Activated naive CD4-positive, alpha-beta T cell treated with anti-CD3 and anti-CD28 coated beads for 36 hours (primary cell): ENCODE results near the gene DET1. TPM values are rescaled to one million over a fixed set of nuclear protein-coding genes. Genes with fewer than 3 reads are reported as not detected.

Experiments used
- CTCF ChIA-PET: fragments of 350-600 bp; sonication (Branson Sonifier 250); formaldehyde crosslinking; loops from one replicate; lab custom pipeline; 2021; ENCODE audit warnings: antibody characterized with exemption; lab: Charles Lee
- DNase-seq: peaks from one replicate; pipeline ENCODE4 v3.0.0-alpha.2; 2020
- H3K27ac Mint-ChIP-seq: one replicate; pipeline ENCODE4 v1.8.0; 2021; ENCODE audit warnings: mild to moderate bottlenecking, mixed read lengths
- H3K27me3 Mint-ChIP-seq: one replicate; pipeline ENCODE4 v1.8.0; 2021; ENCODE audit warnings: low read depth, mixed read lengths
- H3K36me3 Mint-ChIP-seq: one replicate; pipeline ENCODE4 v1.8.0; 2021; ENCODE audit warnings: low read depth, mixed read lengths
- H3K4me1 Mint-ChIP-seq: one replicate; pipeline ENCODE4 v1.8.0; 2021; ENCODE audit warnings: low read depth, mixed read lengths
- H3K4me3 Mint-ChIP-seq: one replicate; pipeline ENCODE4 v1.8.0; 2021; ENCODE audit warnings: mild to moderate bottlenecking, moderate library complexity, mixed read lengths
- H3K9me3 Mint-ChIP-seq: one replicate; pipeline ENCODE4 v1.8.0; 2021; ENCODE audit warnings: mixed read lengths
- intact Hi-C: fragments of 100-400 bp; cut with micrococcal nuclease; formaldehyde crosslinking; loops from one replicate; pipeline ENCODE4 v1.15.1; 2023
- total RNA-seq, 2 experiments: library from RNA; stranded (reverse); gene quantifications; one replicate each; pipeline ENCODE4 v1.2.3, GENCODE V29; 2021

DET1 gene
- total RNA-seq, 2 experiments from 2014 or later, result 2.0 to 2.9 TPM

DNA sequence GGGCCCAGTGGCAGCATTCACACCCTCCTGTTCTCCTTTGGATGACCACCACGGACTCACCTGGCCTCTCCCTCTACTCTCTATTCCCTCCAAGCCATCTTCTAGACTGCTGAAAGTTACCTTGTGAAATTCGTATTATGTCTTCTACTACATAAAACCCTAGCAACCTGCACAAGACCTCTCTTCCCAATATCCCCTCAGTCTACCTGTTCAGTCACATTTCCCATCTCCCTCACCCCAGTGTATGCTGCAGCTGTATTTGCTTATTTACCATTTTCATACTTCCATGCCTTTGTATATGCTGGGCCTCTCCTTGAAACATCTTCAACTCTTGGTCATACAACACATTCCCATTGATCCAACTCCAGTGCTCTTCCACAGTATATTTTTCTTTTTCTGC lies 35.3 kb downstream of the DET1 start:
- no peak overlapping the region for H3K4me3 Mint-ChIP-seq
- H3K9me3 Mint-ChIP-seq, result no peaks in the 10 kb centered on the region
- CTCF ChIA-PET, result no interaction called here
- DNase-seq, result no peak
- H3K36me3 Mint-ChIP-seq, result peaks cover 8% of the 10 kb centered on the region
- no peaks in the 10 kb centered on the region for H3K4me1 Mint-ChIP-seq
- H3K27ac Mint-ChIP-seq, result no peak overlapping the region
- no peaks in the 10 kb centered on the region for H3K27me3 Mint-ChIP-seq
- intact Hi-C loops, result no loop called here

DNA sequence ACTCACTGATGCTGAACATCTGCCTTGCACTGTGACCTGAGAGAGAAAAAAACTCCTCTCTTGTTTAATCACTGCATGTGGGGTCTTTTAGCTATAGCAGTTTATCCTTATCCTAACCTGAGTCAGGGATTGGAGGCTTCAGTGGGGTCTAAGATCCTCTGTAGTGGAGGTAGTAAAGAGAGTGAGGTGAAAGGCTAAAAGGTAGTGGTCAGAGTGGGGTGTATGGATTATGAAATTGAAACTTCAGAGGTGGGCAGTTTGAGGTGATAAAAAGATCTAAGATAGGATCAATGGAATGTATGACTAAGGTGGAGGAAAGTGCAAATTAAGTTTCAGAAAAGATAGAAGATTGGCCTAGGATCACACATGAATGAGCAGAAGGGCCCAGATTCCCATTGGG lies 36.5 kb downstream of the DET1 start:
- H3K9me3 Mint-ChIP-seq, result no peaks in the 10 kb centered on the region
- CTCF ChIA-PET, result no interaction called here
- no peaks in the 10 kb centered on the region for H3K4me1 Mint-ChIP-seq
- no peak overlapping the region for H3K4me3 Mint-ChIP-seq
- H3K27ac Mint-ChIP-seq, result no peak overlapping the region
- no peak for DNase-seq
- H3K36me3 Mint-ChIP-seq, result peaks cover 8% of the 10 kb centered on the region
- H3K27me3 Mint-ChIP-seq, result no peaks in the 10 kb centered on the region
- intact Hi-C loops, result no loop called here

DNA sequence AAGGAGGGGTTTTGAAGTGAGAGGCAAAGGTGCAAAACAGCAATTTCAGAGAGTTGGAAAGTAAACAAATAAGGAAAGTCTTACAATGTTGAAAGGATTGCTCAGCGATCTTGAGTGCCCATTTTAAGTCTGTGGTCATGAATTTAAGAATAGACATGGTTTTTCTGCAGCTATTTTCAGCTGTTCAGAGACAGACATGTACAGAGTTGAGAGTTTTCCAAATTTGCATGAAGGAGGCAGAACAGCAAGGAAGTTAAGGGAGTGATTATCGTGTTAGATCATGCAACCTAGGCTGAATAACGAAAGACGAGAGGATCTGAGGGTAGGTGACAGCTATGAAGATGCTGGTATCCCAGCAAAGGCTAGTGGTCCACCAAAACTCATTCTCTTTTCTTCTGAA lies 37.2 kb downstream of the DET1 start:
- CTCF ChIA-PET, result no interaction called here
- H3K4me1 Mint-ChIP-seq, result no peaks in the 10 kb centered on the region

DNA sequence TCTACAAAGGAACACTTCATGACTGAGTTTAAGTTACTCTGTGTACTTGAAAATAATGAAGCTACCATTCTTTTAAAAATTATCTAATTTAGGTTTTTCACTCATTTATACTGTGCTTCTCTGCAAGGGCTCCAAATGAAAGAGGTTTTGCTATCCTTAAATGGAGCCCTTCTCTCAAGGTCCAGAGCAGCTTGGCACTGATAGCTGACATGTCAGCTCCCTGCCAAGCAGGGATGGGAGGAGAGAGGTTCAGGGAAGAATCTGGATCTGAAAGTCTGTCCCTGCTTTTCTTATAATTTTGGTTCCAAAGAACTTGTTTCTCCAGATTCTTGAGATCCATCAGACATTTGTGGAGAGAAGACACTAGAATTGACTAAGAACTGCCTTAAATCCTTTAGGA lies 39.9 kb downstream of the DET1 start:
- Mint-ChIP-seq H3K27ac (no peak overlapping the region), H3K4me3 (no peak overlapping the region), H3K9me3 (no peaks in the 10 kb centered on the region), H3K36me3 (peaks cover 13% of the 10 kb centered on the region), H3K4me1 (no peaks in the 10 kb centered on the region), H3K27me3 (no peaks in the 10 kb centered on the region)
- intact Hi-C loops, result no loop called here
- no peak for DNase-seq
- CTCF ChIA-PET, result no interaction called here

More for the DNA sequence above, 37.2 kb downstream of the DET1 start:
- H3K27ac Mint-ChIP-seq, result no peak overlapping the region
- peaks cover 8% of the 10 kb centered on the region for H3K36me3 Mint-ChIP-seq
- intact Hi-C loops, result no loop called here
- H3K9me3 Mint-ChIP-seq, result no peaks in the 10 kb centered on the region
- no peak overlapping the region for H3K4me3 Mint-ChIP-seq
- no peaks in the 10 kb centered on the region for H3K27me3 Mint-ChIP-seq
- DNase-seq, result no peak

DNA sequence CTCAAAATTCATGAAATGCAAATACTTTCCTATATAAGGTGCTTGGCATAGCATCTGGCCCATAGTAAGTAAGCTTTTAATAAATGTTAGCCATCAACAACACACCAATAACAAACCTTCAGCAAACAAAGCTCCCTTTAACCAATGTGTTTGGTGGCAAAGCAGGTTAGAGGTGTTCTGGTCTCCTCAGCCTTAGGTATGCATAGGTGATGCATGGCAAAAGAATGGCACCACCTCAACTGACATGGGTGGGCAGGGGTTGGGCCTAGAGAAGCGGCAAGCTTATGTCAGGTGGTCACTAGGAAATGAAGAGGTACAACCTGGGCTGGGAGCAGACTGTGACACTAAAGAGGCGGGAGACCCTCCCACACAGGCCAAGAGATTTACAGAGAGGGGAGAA lies 40.8 kb downstream of the DET1 start:
- intact Hi-C loops, result no loop called here
- no peak for DNase-seq
- peaks cover 9% of the 10 kb centered on the region for H3K36me3 Mint-ChIP-seq
- H3K4me3 Mint-ChIP-seq, result no peak overlapping the region
- no peaks in the 10 kb centered on the region for H3K27me3 Mint-ChIP-seq
- H3K4me1 Mint-ChIP-seq, result peaks cover 2% of the 10 kb centered on the region
- no peak overlapping the region for H3K27ac Mint-ChIP-seq
- no peaks in the 10 kb centered on the region for H3K9me3 Mint-ChIP-seq
- CTCF ChIA-PET, result no interaction called here

DNA sequence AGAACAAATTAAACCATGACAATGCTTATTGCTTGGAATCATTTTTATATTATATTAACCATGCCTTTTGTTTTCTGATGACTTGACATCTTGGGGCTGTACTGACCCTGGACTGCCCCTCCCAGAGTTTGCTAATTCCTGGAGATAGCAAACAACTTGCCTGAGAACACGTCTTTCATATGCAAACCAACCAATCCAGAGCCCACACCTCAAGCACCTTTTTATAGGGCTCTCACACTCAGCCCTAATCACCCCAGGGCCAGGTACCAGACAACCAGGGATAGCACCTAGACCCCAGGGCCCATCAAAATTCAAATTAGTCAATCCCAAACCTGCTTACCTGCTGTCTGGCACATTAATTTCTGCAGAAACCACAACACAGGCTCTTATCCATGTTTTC lies 42.0 kb downstream of the DET1 start:
- CTCF ChIA-PET, result no interaction called here
- no peak for DNase-seq

DNA sequence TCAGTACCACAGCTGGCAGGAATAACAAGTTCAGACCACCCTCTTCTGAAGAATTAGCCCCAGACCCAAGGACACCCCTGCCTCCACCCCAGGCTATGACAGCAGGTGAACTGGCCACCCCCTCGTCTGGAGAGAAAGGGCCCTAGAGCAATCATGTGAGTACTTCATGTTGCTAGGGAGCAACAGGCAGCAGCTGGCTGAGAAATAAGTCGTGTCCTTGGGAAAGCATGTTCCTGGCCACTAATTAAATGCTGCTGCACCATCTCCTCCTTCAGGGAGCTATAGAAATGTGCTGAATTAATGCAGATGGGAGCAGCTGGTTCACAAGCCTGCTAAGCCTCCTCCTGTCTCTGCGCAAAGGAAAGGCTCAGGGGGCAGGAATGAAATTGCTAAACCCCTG lies 47.5 kb downstream of the DET1 start:
- DNase-seq, result no peak
- H3K36me3 Mint-ChIP-seq, result peaks cover 4% of the 10 kb centered on the region
- H3K27me3 Mint-ChIP-seq, result no peaks in the 10 kb centered on the region
- H3K4me3 Mint-ChIP-seq, result no peak overlapping the region
- peaks cover 2% of the 10 kb centered on the region for H3K4me1 Mint-ChIP-seq
- no peaks in the 10 kb centered on the region for H3K9me3 Mint-ChIP-seq
- CTCF ChIA-PET, result no interaction called here
- H3K27ac Mint-ChIP-seq, result no peak overlapping the region
- intact Hi-C loops, result no loop called here

More for the DNA sequence above, 42.0 kb downstream of the DET1 start:
- Mint-ChIP-seq H3K9me3 (no peaks in the 10 kb centered on the region), H3K4me3 (no peak overlapping the region), H3K36me3 (peaks cover 6% of the 10 kb centered on the region), H3K4me1 (peaks cover 2% of the 10 kb centered on the region), H3K27me3 (no peaks in the 10 kb centered on the region), H3K27ac (no peak overlapping the region)
- intact Hi-C loops, result no loop called here

DNA sequence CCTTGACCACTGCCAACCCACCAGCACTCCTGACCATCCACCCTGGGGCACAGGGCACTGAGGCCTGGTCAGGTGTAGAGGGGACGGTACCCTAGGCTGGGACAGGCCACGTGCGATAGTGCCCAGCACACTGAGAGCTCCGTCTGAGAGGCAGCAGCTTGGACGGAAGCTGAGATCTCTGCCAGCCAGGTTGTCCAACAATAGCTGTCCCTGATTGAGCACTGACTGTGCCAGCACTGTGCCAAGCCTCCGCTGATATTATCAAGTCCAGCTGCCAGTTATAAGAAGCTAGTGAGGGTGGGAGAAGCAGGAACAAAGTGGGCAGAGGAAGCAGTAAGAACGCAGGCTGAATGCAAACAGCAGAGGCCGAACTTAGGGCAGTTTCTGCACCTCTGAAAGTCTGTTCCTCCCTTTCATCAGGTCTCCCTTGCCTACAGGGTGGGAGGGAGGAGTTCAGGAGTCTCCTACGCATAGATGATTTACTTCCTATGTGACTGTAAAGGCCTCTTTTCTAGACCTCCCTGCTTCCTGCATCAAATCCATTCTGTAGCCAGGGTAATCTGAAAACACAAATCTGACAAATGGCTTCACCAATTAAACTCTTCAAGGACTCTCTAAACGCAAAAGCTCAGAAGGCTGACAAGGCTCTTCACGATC lies 49.2 kb downstream of the DET1 start:
- no peak for DNase-seq
- Mint-ChIP-seq H3K27me3 (no peaks in the 10 kb centered on the region), H3K4me3 (no peak overlapping the region), H3K4me1 (peaks cover 2% of the 10 kb centered on the region), H3K9me3 (no peaks in the 10 kb centered on the region), H3K36me3 (no peaks in the 10 kb centered on the region), H3K27ac (no peak overlapping the region)
- intact Hi-C loops, result no loop called here
- CTCF ChIA-PET, result no interaction called here

DNA sequence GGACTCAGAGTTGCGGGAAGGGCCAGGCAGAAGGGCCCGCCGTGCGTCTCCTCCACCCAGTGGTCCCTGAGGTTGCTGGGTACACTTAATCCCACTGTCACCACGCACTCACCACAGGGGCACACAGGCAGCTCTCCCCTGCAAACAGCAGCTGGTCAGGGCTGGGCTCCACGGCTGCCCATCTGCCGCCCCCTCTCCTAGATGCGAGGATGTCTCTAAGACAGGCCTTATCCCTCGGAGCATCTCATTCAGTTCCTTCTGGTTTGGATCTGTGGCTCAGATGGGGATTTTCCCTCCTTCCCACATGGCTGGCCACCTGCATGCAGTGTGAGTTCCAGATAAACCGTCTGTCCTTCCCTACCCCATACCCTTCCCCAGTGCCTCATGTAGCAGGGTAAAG lies 52.6 kb downstream of the DET1 start:
- intact Hi-C loops, result no loop called here
- Mint-ChIP-seq H3K36me3 (no peaks in the 10 kb centered on the region), H3K27me3 (no peaks in the 10 kb centered on the region), H3K9me3 (no peaks in the 10 kb centered on the region), H3K27ac (no peak overlapping the region), H3K4me1 (no peaks in the 10 kb centered on the region), H3K4me3 (no peak overlapping the region)
- DNase-seq, result no peak
- CTCF ChIA-PET, result no interaction called here

DNA sequence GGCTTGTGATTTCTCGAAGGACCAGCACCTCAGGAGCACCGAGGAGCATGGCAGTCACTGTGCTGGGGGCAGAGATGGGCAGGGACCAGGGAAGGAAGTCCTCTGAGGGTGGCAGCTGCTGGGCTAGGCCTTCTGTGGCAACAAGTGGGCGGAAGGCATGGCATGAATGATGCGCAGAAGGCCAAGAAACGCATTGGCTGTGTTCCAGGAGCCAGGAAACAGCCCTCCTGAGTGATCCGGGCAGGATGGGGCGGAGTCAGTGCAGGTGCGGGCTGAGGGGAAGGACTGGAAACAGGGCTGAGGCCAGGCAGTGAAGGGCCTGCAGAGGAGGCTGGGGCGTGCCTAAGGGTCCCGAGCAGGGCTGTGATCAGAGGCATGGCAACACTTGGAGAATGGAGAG lies 55.3 kb downstream of the DET1 start:
- intact Hi-C loops, result no loop called here
- CTCF ChIA-PET, result no interaction called here
- no peak overlapping the region for H3K4me3 Mint-ChIP-seq
- H3K4me1 Mint-ChIP-seq, result no peaks in the 10 kb centered on the region
- DNase-seq, result no peak
- no peaks in the 10 kb centered on the region for H3K36me3 Mint-ChIP-seq
- no peaks in the 10 kb centered on the region for H3K9me3 Mint-ChIP-seq
- no peak overlapping the region for H3K27ac Mint-ChIP-seq
- H3K27me3 Mint-ChIP-seq, result no peaks in the 10 kb centered on the region

DNA sequence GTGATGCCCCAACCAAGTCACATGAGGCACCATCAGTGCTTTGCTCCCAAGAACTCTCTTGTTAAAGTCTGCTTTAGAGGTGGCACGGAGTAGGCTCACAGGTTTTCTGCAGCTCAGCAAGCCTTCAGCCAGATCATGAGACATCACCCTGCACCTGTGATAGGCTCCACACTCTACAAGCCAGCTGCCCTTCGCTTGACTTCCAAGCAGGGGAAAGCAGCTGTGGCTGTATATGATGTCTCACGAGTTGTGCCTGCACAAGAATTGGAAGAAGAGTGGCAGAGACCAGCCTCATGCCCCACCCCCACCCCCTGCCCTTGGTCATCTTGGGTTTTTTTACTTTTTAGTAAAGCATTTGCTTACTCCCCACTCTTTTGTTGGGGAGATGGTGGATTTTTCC lies 56.4 kb downstream of the DET1 start:
- no peaks in the 10 kb centered on the region for H3K4me1 Mint-ChIP-seq
- DNase-seq, result no peak
- H3K27me3 Mint-ChIP-seq, result no peaks in the 10 kb centered on the region
- CTCF ChIA-PET, result no interaction called here
- intact Hi-C loops, result no loop called here
- H3K27ac Mint-ChIP-seq, result no peak overlapping the region
- no peaks in the 10 kb centered on the region for H3K36me3 Mint-ChIP-seq
- no peaks in the 10 kb centered on the region for H3K9me3 Mint-ChIP-seq
- H3K4me3 Mint-ChIP-seq, result no peak overlapping the region

DNA sequence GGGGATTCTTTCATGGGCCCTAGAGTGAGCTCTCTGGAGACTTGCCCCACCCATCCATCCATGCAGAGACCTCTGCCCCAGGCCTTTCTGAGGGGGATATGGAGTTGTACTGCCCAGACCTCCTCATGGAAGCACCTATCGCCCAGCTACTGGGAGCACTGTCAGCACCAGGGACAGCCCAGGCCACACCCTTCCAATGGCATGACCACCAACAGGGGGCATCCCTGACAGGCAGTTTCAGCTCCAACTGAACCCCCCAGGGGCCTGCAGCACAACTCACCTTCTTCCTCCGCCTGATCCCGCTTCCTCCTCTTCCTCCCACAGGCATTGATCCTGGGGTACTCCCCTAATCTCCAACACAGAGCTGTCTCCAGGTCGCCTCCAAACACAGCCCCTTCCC lies 57.2 kb downstream of the DET1 start:
- Mint-ChIP-seq H3K4me1 (no peaks in the 10 kb centered on the region), H3K27me3 (no peaks in the 10 kb centered on the region), H3K9me3 (no peaks in the 10 kb centered on the region), H3K27ac (no peak overlapping the region), H3K36me3 (no peaks in the 10 kb centered on the region), H3K4me3 (no peak overlapping the region)
- no peak for DNase-seq
- CTCF ChIA-PET, result interaction anchor here (0.7 kb wide), 1 partner anchor 190 kb away, joined by 3 read pairs; no protein-coding TSS in a partner anchor
- intact Hi-C loops, result no loop called here

DNA sequence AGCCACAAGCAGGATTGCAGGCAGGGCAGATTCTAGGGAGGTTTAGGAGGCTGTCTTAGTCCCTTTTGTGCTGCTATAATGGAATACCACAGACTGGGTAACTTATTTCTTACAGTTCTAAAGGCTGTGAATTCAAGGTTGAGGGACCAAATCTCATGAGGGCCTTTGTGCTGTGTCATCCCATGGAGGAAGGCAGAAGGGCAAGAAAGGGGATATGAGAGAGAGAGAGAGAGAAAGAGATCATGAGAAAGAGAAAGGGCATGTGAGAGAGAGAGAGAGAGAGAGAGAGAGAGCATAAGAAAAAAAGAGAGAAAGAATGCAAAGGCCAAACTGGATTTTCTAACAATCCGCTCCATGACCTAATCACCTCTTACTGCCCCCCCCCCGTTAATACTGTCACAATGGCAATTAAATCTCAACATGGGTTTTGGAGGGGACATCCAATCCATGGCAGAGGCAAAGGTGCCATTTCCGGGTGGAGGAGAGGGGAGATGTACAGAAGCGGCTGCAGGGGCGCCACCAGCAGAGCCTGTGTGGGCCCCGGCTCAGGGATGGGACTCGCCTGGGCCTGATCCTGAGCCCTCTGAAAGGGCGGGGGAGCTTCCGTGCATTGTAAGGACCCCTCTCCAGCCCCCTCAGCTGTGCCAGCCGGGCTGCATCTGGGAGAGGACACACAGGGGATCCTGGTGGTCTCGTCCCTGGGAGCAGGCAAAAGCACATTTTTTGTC lies 58.5 kb downstream of the DET1 start:
- no peaks in the 10 kb centered on the region for H3K9me3 Mint-ChIP-seq
- H3K4me3 Mint-ChIP-seq, result no peak overlapping the region
- no peak overlapping the region for H3K27ac Mint-ChIP-seq
- no peaks in the 10 kb centered on the region for H3K27me3 Mint-ChIP-seq
- DNase-seq, result no peak
- no peaks in the 10 kb centered on the region for H3K4me1 Mint-ChIP-seq
- CTCF ChIA-PET, result no interaction called here
- no peaks in the 10 kb centered on the region for H3K36me3 Mint-ChIP-seq
- intact Hi-C loops, result no loop called here
